Measurements from ENCODE around the gene PIK3CB. TPM values are rescaled to one million over a fixed set of nuclear protein-coding genes. Genes with fewer than 3 reads are reported as not detected.
"Not testable (repeated sequence)": the region's sequence is repeated elsewhere in the genome, so short reads cannot be mapped to it uniquely, and the experiment has no call there.

The PIK3CB gene
- total and polyA plus RNA-seq, 9 donors: 10.6 to 27.1 (median 16.5) TPM

- DNase-seq: peak; percentile 63 to 85 (median 73)
- H3K36me3 ChIP-seq: no peaks in the 10 kb centered on the region
- H3K9me3 ChIP-seq: no peaks in the 10 kb centered on the region
- WGBS, 3 donors: 1 to 3% (median 2%) methylated on average over 59 to 68 of the region's 68 CpGs
- intact Hi-C loops (cut with DNase I): loop anchor here in 2 of 4 donors (5.0 to 10.0 kb wide), 2 partner anchors 226 to 309 kb away; partner anchors contain the start of gene PIK3CB (in 1 of the 2)
- no peaks in the 10 kb centered on the region for H3K27me3 ChIP-seq
- no peaks in the 10 kb centered on the region for H3K4me1 ChIP-seq (ENCODE audit: insufficient read depth)
- H3K4me3 ChIP-seq: peak within 1 kb of the TSS; percentile 83
- H3K27ac ChIP-seq: peak within 1 kb of the TSS; percentile 91 to 98
- TF ChIP-seq POLR2A (IDR thresholded peaks at IDR 0.05) (peak; percentile 22), CTCF (IDR thresholded peaks at IDR 0.05) (no peak)
These were observed 226.2 kb downstream of the PIK3CB start, which contains the start of gene FAIM for GRCh38 chr3:138608322-138609135. Gene FAIM (plus strand): TSS chr3:138608771. CDS start chr3:138619727, 10,956 bp downstream.

GRCh38 chr3:138604106-138604595, 230.6 kb downstream of the PIK3CB start:
- intact Hi-C loops (cut with DNase I): loop anchor here in 1 of 4 donors (10.0 kb wide), 1 partner anchor 231 kb away; the partner anchor contains the start of gene PIK3CB

More at GRCh38 chr3:138604106-138604595, 230.6 kb downstream of the PIK3CB start:
- not testable (repeated sequence) for H3K4me1 ChIP-seq (ENCODE audit: insufficient read depth); DNase-seq; H3K27me3 ChIP-seq; H3K9me3 ChIP-seq; H3K36me3 ChIP-seq; H3K4me3 ChIP-seq; H3K27ac ChIP-seq
- 96 to 99% (median 97%) methylated on average over 5 of the region's 5 CpGs for WGBS, 3 donors

Other genes starting within 250 kb of the PIK3CB start
- gene CEP70, start 240.7 kb downstream of the PIK3CB start, total RNA-seq: 100 to 1,000 TPM in 1 of 7 donors, 10 to 100 TPM in 6; 49.1 to 101 (median 68.1) TPM
- 10 to 100 TPM; 12.4 to 15.5 TPM for gene CEP70, start 240.7 kb downstream of the PIK3CB start, polyA plus RNA-seq
- 10 to 100 TPM in 2 of 7 donors, 1 to 10 TPM in 5; 7.2 to 27.5 (median 9.2) TPM for gene FAIM, start 226.2 kb downstream of the PIK3CB start, total RNA-seq
- 10 to 100 TPM; 12.4 to 26.8 TPM for gene FAIM, start 226.2 kb downstream of the PIK3CB start, polyA plus RNA-seq
- gene FOXL2, start 112.2 kb upstream of the PIK3CB start, total RNA-seq: 100 to 1,000 TPM in 4 of 7 donors, 10 to 100 TPM in 3; 35.4 to 184 (median 102) TPM
- 10 to 100 TPM; 22.7 to 61.2 TPM for gene FOXL2, start 112.2 kb upstream of the PIK3CB start, polyA plus RNA-seq
- 100 to 1,000 TPM in 2 of 7 donors, 10 to 100 TPM in 5; 35.8 to 137 (median 77.9) TPM for gene FOXL2NB, start 112.3 kb upstream of the PIK3CB start, total RNA-seq
- 10 to 100 TPM; 36.7 to 39.3 TPM for gene FOXL2NB, start 112.3 kb upstream of the PIK3CB start, polyA plus RNA-seq
- not detected for gene PRR23A, start 171.3 kb upstream of the PIK3CB start, total RNA-seq
- not detected for gene PRR23A, start 171.3 kb upstream of the PIK3CB start, polyA plus RNA-seq
- not detected for gene PRR23B, start 186.0 kb upstream of the PIK3CB start, total RNA-seq
- gene PRR23B, start 186.0 kb upstream of the PIK3CB start, polyA plus RNA-seq: not detected
- gene PRR23C, start 210.0 kb upstream of the PIK3CB start, total RNA-seq: not detected
- gene PRR23C, start 210.0 kb upstream of the PIK3CB start, polyA plus RNA-seq: not detected